GM19328 (cell line): ENCODE data around the gene HOMER1.
A peak's percentile ranks its signal among the peaks of the same experiment; 100 is the strongest.
"Not testable (repeated sequence)": the region's sequence is repeated elsewhere in the genome, so short reads cannot be mapped to it uniquely, and the experiment has no call there.

Experiments used
- ATAC-seq: cut with Tn5 transposase; IDR thresholded peaks from one replicate; pipeline ENCODE4 v1.9.1; 2021; ENCODE audit warnings: mild to moderate bottlenecking, moderate library complexity; ENCODE audit not compliant: unreplicated experiment

HOMER1 gene

GRCh38 chr5:79518718-79519117 lies 4.8 kb upstream of the HOMER1 start:
- ATAC-seq: no peak

GRCh38 chr5:79517601-79518000 lies 3.7 kb upstream of the HOMER1 start:
- ATAC-seq: no peak

GRCh38 chr5:79516986-79517385 lies 3.1 kb upstream of the HOMER1 start:
- ATAC-seq: no peak

- not testable (repeated sequence) for ATAC-seq
Measured at GRCh38 chr5:79516331-79516730, 2.4 kb upstream of the HOMER1 start.

GRCh38 chr5:79514391-79515105 lies 614 bp upstream of the HOMER1 start:
- peak; percentile 83 for ATAC-seq

GRCh38 chr5:79513308-79513703 lies 628 bp downstream of the HOMER1 start:
- ATAC-seq: no peak

GRCh38 chr5:79512471-79513307 lies 1.2 kb downstream of the HOMER1 start:
- no peak for ATAC-seq

GRCh38 chr5:79512049-79512448 lies 1.9 kb downstream of the HOMER1 start:
- ATAC-seq: no peak

GRCh38 chr5:79510638-79511037 lies 3.3 kb downstream of the HOMER1 start:
- no peak for ATAC-seq

GRCh38 chr5:79509244-79509885 lies 4.6 kb downstream of the HOMER1 start:
- ATAC-seq: no peak

GRCh38 chr5:79508794-79509193 lies 5.1 kb downstream of the HOMER1 start:
- no peak for ATAC-seq

GRCh38 chr5:79508354-79508753 lies 5.6 kb downstream of the HOMER1 start:
- no peak for ATAC-seq

- ATAC-seq: no peak
Measured at GRCh38 chr5:79507251-79508205, 6.4 kb downstream of the HOMER1 start.

GRCh38 chr5:79505138-79505537 lies 8.8 kb downstream of the HOMER1 start:
- ATAC-seq: no peak

GRCh38 chr5:79503794-79504495 lies 10.0 kb downstream of the HOMER1 start:
- no peak for ATAC-seq

GRCh38 chr5:79499640-79500273 lies 14.2 kb downstream of the HOMER1 start:
- ATAC-seq: no peak

- ATAC-seq: no peak
Measured at GRCh38 chr5:79495311-79495710, 18.6 kb downstream of the HOMER1 start.

GRCh38 chr5:79493596-79494345 lies 20.2 kb downstream of the HOMER1 start:
- no peak for ATAC-seq
